GM12873 (cell line): ENCODE data around the gene RHOT1.

Experiments used
- TF ChIP-seq, protein P1 (sequence below): IDR thresholded peaks from 2 replicates; pipeline ENCODE4 v1.5.1; 2012; ENCODE audit warnings: low read depth, mild to moderate bottlenecking, moderate library complexity, low read length, control low read depth; ENCODE audit not compliant: insufficient read depth; ENCODE audit errors: missing control alignments

Gene RHOT1

DNA sequence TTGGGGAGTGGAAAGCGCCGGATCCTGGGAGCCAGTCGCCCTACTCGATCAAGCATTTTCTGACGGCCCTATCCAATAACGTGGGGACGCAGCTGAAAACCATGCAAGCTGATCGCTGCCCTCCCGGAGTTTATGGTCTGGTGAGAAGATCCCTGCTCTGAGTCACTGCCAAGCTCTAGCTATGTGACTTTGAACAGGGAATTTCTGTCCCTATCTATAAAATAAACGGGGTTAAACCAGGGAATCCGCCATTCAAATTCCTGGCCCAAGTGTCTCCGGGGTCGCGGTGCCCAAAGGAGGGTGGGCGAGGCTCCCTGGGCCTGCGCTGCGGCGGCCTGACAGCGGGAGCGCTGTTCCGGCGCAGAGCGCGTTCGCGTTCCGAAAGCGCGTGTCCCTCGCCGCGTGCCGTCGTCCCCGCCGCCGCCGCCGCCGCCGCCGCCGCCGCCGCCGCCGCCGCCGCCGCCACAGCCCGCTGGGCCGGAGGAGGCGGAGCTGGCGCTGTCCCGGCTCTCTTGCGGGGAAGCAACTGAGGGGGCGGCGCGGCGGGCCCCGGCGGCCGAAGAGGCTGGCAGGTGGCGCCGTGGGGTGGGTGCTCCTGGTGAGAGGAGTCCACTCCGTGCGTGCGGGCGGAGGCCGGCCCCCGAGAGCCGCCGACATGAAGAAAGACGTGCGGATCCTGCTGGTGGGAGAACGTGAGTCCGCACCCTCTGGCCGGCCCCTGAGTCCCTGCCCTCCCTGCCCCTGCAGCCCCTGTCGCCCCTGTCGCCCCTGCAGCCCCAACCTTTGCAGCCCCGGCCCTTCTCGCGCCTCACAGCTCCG lies at the start of gene RHOT1:
TSS of gene RHOT1 (plus strand) at position 465 of the 819 bp plus-strand sequence. CDS start at position 656, 191 bp downstream.
- TF ChIP-seq, protein P1, sequence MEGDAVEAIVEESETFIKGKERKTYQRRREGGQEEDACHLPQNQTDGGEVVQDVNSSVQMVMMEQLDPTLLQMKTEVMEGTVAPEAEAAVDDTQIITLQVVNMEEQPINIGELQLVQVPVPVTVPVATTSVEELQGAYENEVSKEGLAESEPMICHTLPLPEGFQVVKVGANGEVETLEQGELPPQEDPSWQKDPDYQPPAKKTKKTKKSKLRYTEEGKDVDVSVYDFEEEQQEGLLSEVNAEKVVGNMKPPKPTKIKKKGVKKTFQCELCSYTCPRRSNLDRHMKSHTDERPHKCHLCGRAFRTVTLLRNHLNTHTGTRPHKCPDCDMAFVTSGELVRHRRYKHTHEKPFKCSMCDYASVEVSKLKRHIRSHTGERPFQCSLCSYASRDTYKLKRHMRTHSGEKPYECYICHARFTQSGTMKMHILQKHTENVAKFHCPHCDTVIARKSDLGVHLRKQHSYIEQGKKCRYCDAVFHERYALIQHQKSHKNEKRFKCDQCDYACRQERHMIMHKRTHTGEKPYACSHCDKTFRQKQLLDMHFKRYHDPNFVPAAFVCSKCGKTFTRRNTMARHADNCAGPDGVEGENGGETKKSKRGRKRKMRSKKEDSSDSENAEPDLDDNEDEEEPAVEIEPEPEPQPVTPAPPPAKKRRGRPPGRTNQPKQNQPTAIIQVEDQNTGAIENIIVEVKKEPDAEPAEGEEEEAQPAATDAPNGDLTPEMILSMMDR = peak; percentile 76

DNA sequence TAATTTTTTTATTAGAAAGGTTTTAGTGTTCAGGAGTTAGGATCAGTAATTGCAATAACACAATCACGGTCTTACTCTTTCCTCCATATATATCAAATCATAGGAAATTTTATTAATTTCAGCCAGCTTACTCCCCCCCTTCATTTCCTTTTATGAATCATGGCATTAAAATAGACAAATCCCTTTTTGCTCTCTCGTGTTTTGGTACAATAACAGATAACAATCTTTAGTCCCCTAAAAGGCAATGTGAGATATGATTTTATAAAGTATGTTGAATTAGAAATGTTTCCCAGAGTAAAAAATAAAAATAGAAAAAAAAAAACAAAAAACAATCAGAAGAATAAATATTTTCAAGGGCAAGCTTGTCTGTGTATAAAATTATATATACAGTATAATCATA lies 42.6 kb upstream of the RHOT1 start:
- TF ChIP-seq, protein P1 = no peak

DNA sequence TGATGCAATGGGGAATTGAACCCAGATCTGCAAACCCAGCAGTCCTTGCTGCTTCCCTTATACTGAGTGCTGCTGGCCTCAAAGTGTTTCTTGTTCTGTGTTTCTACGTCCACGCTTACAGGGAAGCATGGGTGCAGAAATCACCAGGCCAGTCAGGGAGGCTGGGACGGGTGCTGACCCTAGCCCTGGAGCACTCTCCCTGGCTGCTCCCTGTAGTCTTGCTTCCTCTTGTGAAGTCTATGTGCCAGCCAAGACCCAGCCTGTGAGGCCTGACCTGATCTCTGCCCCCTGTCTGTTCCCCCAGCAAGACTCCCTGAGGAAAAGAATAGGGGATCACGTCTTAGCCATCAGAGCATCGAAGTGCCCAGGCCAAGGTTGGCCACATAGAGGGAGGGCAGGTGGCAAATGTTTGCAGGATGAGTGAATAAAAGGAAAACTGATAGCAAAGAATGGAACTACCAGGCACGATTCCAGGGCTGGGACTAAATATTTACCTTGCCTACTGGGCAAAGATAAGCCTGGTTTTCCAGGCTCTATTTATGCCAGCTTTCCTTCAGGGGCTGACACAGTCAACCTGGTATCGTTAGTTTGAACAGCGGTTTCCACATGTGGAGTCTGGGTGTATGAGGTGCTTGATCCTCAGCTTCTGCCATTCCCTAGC lies 41.2 kb upstream of the RHOT1 start:
- TF ChIP-seq, protein P1 = no peak

DNA sequence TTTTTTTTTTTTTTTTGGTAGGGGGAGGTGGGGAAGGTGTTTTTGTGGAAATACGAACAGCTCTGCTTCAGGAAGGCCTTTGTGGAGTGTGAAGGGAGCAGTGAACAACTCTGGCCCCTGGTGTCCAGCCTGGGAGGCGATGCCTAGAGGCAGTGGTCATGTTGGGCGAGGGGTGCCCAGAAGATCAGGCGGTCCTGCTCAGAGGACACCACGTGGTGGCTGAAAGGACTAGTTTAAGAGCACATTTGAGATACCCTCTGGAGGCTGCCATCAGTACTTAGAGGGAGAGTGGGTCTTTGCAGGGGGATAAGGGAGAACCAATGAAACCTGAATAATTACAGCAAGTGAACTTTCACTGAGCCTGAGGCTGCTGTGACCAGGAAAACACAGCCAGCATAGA lies 40.1 kb upstream of the RHOT1 start:
- TF ChIP-seq, protein P1 = no peak

DNA sequence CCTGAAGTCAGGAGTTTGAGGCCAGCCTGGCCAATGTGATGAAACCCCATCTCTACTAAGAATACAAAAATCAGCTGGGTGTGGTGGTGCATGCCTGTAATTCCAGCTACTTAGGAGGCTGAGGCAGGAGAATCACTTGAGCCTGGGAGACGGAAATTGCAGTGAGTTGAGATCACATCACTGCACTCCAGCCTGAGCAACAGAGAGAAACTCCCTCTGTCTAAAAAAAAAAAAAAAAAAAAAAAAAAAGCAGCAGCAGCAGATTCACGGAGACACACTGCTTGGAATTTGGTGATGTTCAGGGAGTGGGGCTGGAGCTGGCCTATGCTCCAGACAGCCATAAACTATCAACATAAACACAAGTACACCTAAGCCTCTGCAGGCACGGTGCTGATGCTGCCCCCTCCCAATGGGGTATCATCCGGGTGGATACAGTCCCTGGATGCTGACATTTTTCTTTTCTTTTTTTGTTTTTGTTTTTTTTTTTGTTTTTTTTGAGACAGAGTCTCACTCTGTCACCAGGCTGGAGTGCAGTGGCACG lies 39.6 kb upstream of the RHOT1 start:
- TF ChIP-seq, protein P1 = no peak

DNA sequence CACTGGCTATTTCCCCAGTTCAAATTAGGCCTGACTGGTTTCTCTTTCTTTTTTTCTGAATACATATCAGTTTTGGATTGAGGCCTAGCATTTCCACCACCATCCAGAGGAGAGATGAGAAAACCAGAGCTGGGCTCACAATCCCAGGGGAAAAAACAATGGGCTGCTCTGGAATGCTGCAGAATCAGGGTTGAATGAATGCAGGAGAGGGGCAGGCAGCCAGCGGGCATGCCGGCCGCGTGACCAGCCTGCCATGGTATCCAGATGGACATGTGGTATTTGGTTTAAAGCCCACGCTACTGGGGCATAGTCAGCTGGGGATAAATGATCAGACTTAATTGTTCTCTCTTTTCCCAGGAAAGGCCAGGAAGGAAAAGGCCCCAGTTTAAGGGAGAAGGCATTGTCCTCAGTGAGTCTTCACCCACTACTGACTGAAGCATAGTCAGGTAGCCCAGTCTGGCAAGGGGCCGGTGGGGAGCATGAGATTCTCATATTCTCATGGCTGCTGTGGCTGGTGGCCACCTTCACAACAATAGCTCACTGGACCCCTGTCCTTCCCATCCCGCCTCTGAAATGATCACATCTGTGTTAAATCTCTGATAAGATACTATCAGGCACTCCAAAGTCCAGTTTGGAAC lies 38.7 kb upstream of the RHOT1 start:
- TF ChIP-seq, protein P1 = no peak

DNA sequence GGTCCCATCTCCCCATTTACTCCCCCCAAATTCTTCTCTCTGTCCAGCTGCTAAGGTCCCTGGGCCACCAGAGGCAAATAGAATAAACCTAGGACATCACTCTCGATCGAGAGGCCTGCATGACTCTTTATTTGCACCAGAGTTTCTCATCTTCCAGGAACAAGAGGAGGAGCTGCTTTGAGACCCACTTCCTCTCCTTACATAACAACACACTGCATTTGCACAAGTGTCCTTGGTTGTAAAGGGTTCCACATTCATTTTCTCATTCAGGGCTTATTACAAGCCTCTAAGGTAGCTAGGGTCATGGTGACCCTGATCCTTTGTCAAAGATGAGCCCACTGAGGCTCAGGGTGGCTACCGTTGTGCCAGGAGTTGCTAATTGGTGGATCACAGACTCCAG lies 38.1 kb upstream of the RHOT1 start:
- TF ChIP-seq, protein P1 = no peak
